ENCODE results near the gene WWC1. TPM values are rescaled to one million over a fixed set of nuclear protein-coding genes. Genes with fewer than 3 reads are reported as not detected.

Gene WWC1
- total and polyA plus RNA-seq, 7 experiments from 2014 or later = 0.02 to 1.4 (median 0.66) TPM; not detected in 1

DNA sequence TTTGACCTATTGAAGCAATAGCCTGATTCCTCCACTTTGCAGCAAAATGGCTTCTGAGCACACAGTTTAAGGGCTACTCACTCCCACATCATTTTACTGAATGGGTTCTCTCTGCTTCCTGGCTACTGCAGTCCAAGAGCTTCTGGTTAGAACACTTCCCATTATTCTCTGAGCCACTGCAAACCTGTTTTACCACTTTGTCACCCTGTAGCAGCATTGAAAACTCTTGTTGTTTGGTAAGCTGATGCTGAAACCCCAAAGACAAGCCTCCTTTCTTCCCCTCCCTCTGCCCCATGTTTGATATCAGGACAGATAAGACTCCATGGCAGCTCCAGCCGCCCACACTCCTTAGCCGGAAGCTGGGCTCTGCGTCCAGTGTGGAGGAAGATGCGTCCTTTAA, 110.4 kb downstream of the WWC1 start:
- Mint-ChIP-seq H3K9me3 (no peaks in the 10 kb centered on the region), H3K4me3 (no peak overlapping the region), H3K27ac (no peak overlapping the region), H3K4me1 (peaks cover 0 to 2% (median 0%) of the 10 kb centered on the region in 7 donors), H3K27me3 (peaks cover 0 to 22% (median 5%) of the 10 kb centered on the region in 5 donors), H3K36me3 (no peaks in the 10 kb centered on the region)
- no peaks in the 10 kb centered on the region for H3K36me3 ChIP-seq (ENCODE audit: control insufficient read depth in 2 of 3, insufficient read depth in 3 of 3, low read length in 3 of 3)
- DNase-seq (no peak), ATAC-seq (no peak)
- POLR2A ChIA-PET = no interaction called here
- no peaks in the 10 kb centered on the region for H3K9me3 ChIP-seq (ENCODE audit: control insufficient read depth in 2 of 3, low read length in 3 of 3)
- H3K4me3 ChIP-seq (ENCODE audit: low read length) = no peak overlapping the region
- no peak overlapping the region for H3K27ac ChIP-seq (ENCODE audit: low read depth, low read length)
- no peaks in the 10 kb centered on the region for H3K27me3 ChIP-seq (ENCODE audit: control insufficient read depth in 2 of 2, insufficient read depth in 2 of 2, low read length in 2 of 2)
- no peaks in the 10 kb centered on the region for H3K4me1 ChIP-seq (ENCODE audit: control insufficient read depth in 2 of 2, insufficient read depth in 2 of 2, low read length in 2 of 2)
- CTCF ChIA-PET = no interaction called here
- intact Hi-C loops (cut with micrococcal nuclease) = no loop called here

DNA sequence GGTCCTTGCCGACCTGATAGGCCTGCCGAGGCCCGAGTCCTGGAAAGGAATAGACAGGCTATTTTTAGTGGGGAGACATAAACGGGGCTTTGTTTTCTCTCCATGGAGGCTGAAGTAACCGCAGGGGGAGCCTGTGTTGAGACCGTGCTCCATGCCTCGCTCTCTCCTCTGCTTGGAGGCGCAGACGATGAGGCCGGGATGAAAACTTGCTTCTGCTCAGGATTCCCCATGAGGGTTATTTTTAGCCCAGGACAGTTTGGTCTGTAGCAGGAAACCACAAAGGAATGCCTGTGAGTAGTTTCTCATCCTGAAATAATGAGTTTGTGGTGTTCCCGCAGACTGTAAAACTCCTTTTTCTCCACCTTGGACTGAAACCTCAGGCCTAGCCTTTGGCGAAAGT, 112.9 kb downstream of the WWC1 start:
- no peak for DNase-seq
- intact Hi-C loops (cut with micrococcal nuclease) = no loop called here

DNA sequence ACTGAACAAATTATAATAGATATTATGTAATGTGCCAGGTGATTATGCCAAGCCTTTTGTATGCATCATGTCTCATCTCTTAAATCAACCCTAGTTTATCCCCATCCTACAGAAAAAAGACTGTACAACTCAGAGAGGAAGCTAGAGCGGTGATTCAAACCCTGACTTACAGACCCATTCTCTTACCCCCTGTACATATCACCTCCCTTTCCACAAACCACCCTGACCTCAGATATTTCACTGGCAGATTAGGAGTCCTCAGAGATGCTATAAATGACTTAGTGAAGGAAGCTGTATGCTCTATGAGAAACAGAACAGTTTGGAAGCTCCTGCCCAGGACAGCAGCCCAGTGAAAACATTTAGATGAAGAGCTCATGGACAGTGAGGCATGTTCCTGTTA, 115.8 kb downstream of the WWC1 start:
- DNase-seq = no peak
- H3K27ac ChIP-seq (ENCODE audit: low read depth, low read length) = no peak overlapping the region
- H3K27me3 Mint-ChIP-seq = peaks cover 0 to 38% (median 0%) of the 10 kb centered on the region in 5 donors
- H3K27ac Mint-ChIP-seq = no peak overlapping the region
- peaks cover 10 to 11% of the 10 kb centered on the region in 2 donors for H3K4me1 ChIP-seq (ENCODE audit: control insufficient read depth in 2 of 2, insufficient read depth in 2 of 2, low read length in 2 of 2)
- POLR2A ChIA-PET = no interaction called here
- CTCF ChIA-PET = no interaction called here
- H3K9me3 ChIP-seq (ENCODE audit: control insufficient read depth in 2 of 3, low read length in 3 of 3) = no peaks in the 10 kb centered on the region
- H3K27me3 ChIP-seq (ENCODE audit: control insufficient read depth in 2 of 2, insufficient read depth in 2 of 2, low read length in 2 of 2) = no peaks in the 10 kb centered on the region
- H3K9me3 Mint-ChIP-seq = no peaks in the 10 kb centered on the region
- no peak overlapping the region for H3K4me3 Mint-ChIP-seq
- intact Hi-C loops (cut with micrococcal nuclease) = no loop called here
- peaks cover 5 to 22% (median 16%) of the 10 kb centered on the region in 7 donors for H3K4me1 Mint-ChIP-seq
- ATAC-seq = no peak
- no peak overlapping the region for H3K4me3 ChIP-seq (ENCODE audit: low read length)
- no peaks in the 10 kb centered on the region for H3K36me3 ChIP-seq (ENCODE audit: control insufficient read depth in 2 of 3, insufficient read depth in 3 of 3, low read length in 3 of 3)
- H3K36me3 Mint-ChIP-seq = no peaks in the 10 kb centered on the region

More for the DNA sequence above, 112.9 kb downstream of the WWC1 start:
- H3K27me3 ChIP-seq (ENCODE audit: control insufficient read depth in 2 of 2, insufficient read depth in 2 of 2, low read length in 2 of 2) = no peaks in the 10 kb centered on the region
- POLR2A ChIA-PET = no interaction called here
- no peak overlapping the region for H3K4me3 ChIP-seq (ENCODE audit: low read length)
- no peaks in the 10 kb centered on the region for H3K36me3 ChIP-seq (ENCODE audit: control insufficient read depth in 2 of 3, insufficient read depth in 3 of 3, low read length in 3 of 3)
- no peaks in the 10 kb centered on the region for H3K36me3 Mint-ChIP-seq
- H3K4me1 Mint-ChIP-seq = peaks cover 3 to 9% (median 6%) of the 10 kb centered on the region in 7 donors
- CTCF ChIA-PET = no interaction called here
- peaks cover 0 to 35% (median 5%) of the 10 kb centered on the region in 5 donors for H3K27me3 Mint-ChIP-seq
- no peaks in the 10 kb centered on the region for H3K9me3 ChIP-seq (ENCODE audit: control insufficient read depth in 2 of 3, low read length in 3 of 3)
- no peak overlapping the region for H3K4me3 Mint-ChIP-seq
- H3K4me1 ChIP-seq (ENCODE audit: control insufficient read depth in 2 of 2, insufficient read depth in 2 of 2, low read length in 2 of 2) = peaks cover 2 to 3% of the 10 kb centered on the region in 2 donors
- H3K9me3 Mint-ChIP-seq = no peaks in the 10 kb centered on the region
- ATAC-seq = no peak
- no peak overlapping the region for H3K27ac ChIP-seq (ENCODE audit: low read depth, low read length)
- H3K27ac Mint-ChIP-seq = no peak overlapping the region

DNA sequence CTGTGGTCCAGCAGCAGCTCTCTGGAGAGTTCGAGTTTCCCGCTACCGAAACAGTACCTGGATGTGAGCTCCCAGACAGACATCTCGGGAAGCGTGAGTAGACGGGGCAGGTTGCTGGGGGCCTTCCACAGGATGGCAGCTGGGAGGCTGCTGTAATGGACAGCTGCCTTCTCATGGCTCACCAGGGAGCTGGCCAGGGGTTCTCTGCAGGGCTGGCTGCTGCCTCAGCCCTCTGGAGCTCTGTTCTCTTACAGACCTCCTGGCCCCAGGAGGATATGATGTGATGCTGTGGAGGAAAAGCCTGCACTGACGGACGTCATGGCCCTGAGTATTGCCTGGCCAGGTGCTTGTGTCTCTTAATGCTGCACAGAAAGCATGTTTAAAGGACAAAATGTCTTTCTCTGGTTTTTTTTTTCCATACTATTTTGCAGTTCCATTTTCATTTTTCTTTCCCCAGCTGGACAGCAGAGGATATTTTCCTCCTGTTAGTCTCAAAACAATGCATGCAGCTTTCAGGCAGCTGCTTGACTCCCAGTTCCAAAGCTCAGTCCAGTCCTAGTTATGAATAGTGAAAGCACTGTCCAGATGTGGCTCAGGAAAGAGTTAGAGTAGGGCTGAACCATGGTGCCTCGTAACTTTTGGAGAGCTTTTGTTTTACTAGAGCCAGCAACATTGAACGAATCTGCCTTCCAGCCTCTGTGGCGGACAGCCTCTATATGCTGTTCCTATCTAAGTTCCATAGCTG, 117.3 kb downstream of the WWC1 start:
- ChIA-PET POLR2A (no interaction called here), CTCF (no interaction called here)
- intact Hi-C loops (cut with micrococcal nuclease) = no loop called here
- no peak overlapping the region for H3K27ac ChIP-seq (ENCODE audit: low read depth, low read length)
- no peak overlapping the region for H3K4me3 ChIP-seq (ENCODE audit: low read length)
- Mint-ChIP-seq H3K4me1 (peaks cover 5 to 22% (median 16%) of the 10 kb centered on the region in 7 donors), H3K4me3 (peak overlapping the region in 5 of 10 donors; percentile 38 to 82 (median 66)), H3K27ac (peak overlapping the region in 2 of 9 donors; percentile 55 to 68), H3K36me3 (no peaks in the 10 kb centered on the region), H3K9me3 (no peaks in the 10 kb centered on the region), H3K27me3 (peaks cover 0 to 45% (median 0%) of the 10 kb centered on the region in 5 donors)
- DNase-seq = no peak
- H3K4me1 ChIP-seq (ENCODE audit: control insufficient read depth in 2 of 2, insufficient read depth in 2 of 2, low read length in 2 of 2) = peaks cover 10 to 11% of the 10 kb centered on the region in 2 donors
- no peaks in the 10 kb centered on the region for H3K27me3 ChIP-seq (ENCODE audit: control insufficient read depth in 2 of 2, insufficient read depth in 2 of 2, low read length in 2 of 2)
- H3K36me3 ChIP-seq (ENCODE audit: control insufficient read depth in 2 of 3, insufficient read depth in 3 of 3, low read length in 3 of 3) = no peaks in the 10 kb centered on the region
- no peaks in the 10 kb centered on the region for H3K9me3 ChIP-seq (ENCODE audit: control insufficient read depth in 2 of 3, low read length in 3 of 3)
- no peak for ATAC-seq

DNA sequence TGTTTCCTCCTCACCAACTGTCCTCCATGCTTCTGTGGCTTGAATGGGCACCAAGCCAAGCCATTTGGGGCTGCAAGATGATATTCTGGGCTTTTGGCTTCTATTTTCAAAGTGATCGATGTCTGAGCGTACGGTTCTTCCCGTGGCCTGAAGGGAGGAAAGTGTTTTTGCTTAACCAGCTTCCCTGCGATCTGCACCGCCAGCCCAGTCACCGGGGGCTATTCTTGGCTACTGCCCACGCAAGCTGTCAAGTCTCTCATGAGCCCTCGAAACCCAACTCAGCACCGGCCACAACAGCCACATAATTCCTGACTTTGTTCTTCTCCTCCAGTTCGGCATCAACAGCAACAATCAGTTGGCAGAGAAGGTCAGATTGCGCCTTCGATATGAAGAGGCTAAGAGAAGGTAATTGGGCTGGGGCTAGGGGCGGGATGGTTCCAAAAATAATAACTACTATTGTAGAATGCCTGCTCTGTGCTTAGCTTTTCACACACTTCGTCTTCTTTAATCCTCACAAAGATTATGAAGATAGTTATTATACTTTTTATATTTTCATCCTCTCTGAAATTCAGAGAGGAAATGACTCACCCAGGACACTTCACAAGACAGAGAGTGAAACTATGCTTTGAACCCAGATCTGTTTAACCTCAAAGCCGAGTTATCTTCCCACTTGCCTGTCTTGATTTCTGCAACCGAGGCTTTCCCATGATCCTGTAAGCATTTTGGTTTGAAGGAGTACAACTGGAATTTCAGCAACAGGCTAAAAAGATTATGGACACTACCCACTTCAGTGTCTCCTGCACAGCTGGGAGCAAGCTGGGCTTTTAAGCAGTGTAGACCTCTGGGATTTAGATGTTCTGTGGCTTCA, 118.4 kb downstream of the WWC1 start:
- intact Hi-C loops (cut with micrococcal nuclease) = no loop called here
- H3K27ac Mint-ChIP-seq = peak overlapping the region in 7 of 9 donors; percentile 28 to 81 (median 62)
- peaks cover 5 to 22% (median 16%) of the 10 kb centered on the region in 7 donors for H3K4me1 Mint-ChIP-seq
- DNase-seq = peak in 1 of 9 donors; percentile 23
- peaks cover 0 to 46% (median 0%) of the 10 kb centered on the region in 5 donors for H3K27me3 Mint-ChIP-seq
- H3K36me3 Mint-ChIP-seq = no peaks in the 10 kb centered on the region
- POLR2A ChIA-PET = no interaction called here
- Histone ChIP-seq H3K4me3 (ENCODE audit: low read length) (peak overlapping the region; percentile 39), H3K9me3 (ENCODE audit: control insufficient read depth in 2 of 3, low read length in 3 of 3) (no peaks in the 10 kb centered on the region), H3K27ac (ENCODE audit: low read depth, low read length) (no peak overlapping the region), H3K27me3 (ENCODE audit: control insufficient read depth in 2 of 2, insufficient read depth in 2 of 2, low read length in 2 of 2) (no peaks in the 10 kb centered on the region), H3K4me1 (ENCODE audit: control insufficient read depth in 2 of 2, insufficient read depth in 2 of 2, low read length in 2 of 2) (peaks cover 10 to 11% of the 10 kb centered on the region in 2 donors), H3K36me3 (ENCODE audit: control insufficient read depth in 2 of 3, insufficient read depth in 3 of 3, low read length in 3 of 3) (no peaks in the 10 kb centered on the region)
- peak overlapping the region; percentile 36 to 82 (median 68) for H3K4me3 Mint-ChIP-seq
- ATAC-seq = peak; percentile 53
- CTCF ChIA-PET = interaction anchor here (0.5 kb wide), 1 partner anchor 1858 kb away, joined by 5 read pairs; no protein-coding TSS in a partner anchor
- no peaks in the 10 kb centered on the region for H3K9me3 Mint-ChIP-seq

DNA sequence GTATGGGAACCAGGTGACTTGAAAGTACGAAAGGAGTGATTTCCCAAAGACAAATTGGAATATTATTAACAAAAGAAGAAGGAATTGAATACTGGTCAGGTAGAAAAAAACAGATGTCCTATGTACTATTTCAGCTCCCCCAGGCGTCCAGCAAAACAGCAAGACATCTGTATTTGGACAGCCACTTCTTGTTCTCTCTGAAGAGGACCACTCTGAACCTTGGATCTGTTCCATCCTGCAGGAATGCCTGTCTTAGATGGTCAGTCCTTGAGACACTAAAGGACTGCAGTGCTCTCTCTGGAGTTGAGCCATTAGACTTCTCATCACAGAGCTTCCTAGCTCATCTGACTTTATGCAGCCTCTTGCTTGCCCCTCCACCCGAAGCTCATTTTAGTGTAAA, 120.4 kb downstream of the WWC1 start:
- no peak overlapping the region for H3K27ac ChIP-seq (ENCODE audit: low read depth, low read length)
- H3K27me3 ChIP-seq (ENCODE audit: control insufficient read depth in 2 of 2, insufficient read depth in 2 of 2, low read length in 2 of 2) = no peaks in the 10 kb centered on the region
- H3K9me3 ChIP-seq (ENCODE audit: control insufficient read depth in 2 of 3, low read length in 3 of 3) = no peaks in the 10 kb centered on the region
- H3K4me3 ChIP-seq (ENCODE audit: low read length) = no peak overlapping the region
- intact Hi-C loops (cut with micrococcal nuclease) = no loop called here
- peaks cover 0 to 44% (median 0%) of the 10 kb centered on the region in 5 donors for H3K27me3 Mint-ChIP-seq
- DNase-seq (no peak), ATAC-seq (no peak)
- H3K36me3 Mint-ChIP-seq = no peaks in the 10 kb centered on the region
- peaks cover 10 to 11% of the 10 kb centered on the region in 2 donors for H3K4me1 ChIP-seq (ENCODE audit: control insufficient read depth in 2 of 2, insufficient read depth in 2 of 2, low read length in 2 of 2)
- H3K27ac Mint-ChIP-seq = no peak overlapping the region
- POLR2A ChIA-PET = no interaction called here
- no peak overlapping the region for H3K4me3 Mint-ChIP-seq
- CTCF ChIA-PET = no interaction called here
- H3K4me1 Mint-ChIP-seq = peaks cover 5 to 22% (median 16%) of the 10 kb centered on the region in 7 donors
- H3K36me3 ChIP-seq (ENCODE audit: control insufficient read depth in 2 of 3, insufficient read depth in 3 of 3, low read length in 3 of 3) = no peaks in the 10 kb centered on the region
- H3K9me3 Mint-ChIP-seq = no peaks in the 10 kb centered on the region

Measured in naive thymus-derived CD4-positive, alpha-beta T cell (primary cell).